ENCODE measurements around the gene CGAS.

The CGAS gene

GRCh38 chr6:73400656-73401055, 51.4 kb downstream of the CGAS start:
- Histone ChIP-seq H3K9me3 (replicated peaks in 1 of 2; ENCODE audit: control insufficient read depth in 2 of 2, insufficient read depth in 1 of 2, low read depth in 1 of 2, low read length in 2 of 2) (no peaks in the 10 kb centered on the region), H3K4ac (ENCODE audit: low read length) (no peak overlapping the region), H3K14ac (ENCODE audit: low read length) (no peak overlapping the region), H3K23ac (ENCODE audit: low read depth, low read length, poor library complexity) (no peak overlapping the region), H3K79me1 (ENCODE audit: low read depth, low read length) (no peaks in the 10 kb centered on the region), H2BK5ac (ENCODE audit: low read length) (no peak overlapping the region), H2BK15ac (ENCODE audit: low read length) (no peak overlapping the region), H3K27me3 (ENCODE audit: control insufficient read depth in 3 of 3, insufficient read depth in 3 of 3, low read depth in 1 of 3, low read length in 3 of 3) (peaks cover 0 to 7% (median 0%) of the 10 kb centered on the region in 3 experiments), H3K27ac (replicated peaks; ENCODE audit: low read length) (no peak overlapping the region), H4K8ac (ENCODE audit: low read depth, low read length) (no peak overlapping the region), H2BK120ac (ENCODE audit: low read depth, low read length) (no peak overlapping the region), H2AFZ (ENCODE audit: low read length) (no peak overlapping the region), H3K4me3 (ENCODE audit: low read length in 2 of 2) (no peak overlapping the region), H3K4me2 (ENCODE audit: insufficient read depth, low read length, poor library complexity, severe bottlenecking) (no peak overlapping the region), H3K36me3 (replicated peaks in 1 of 2; ENCODE audit: control insufficient read depth in 2 of 2, insufficient read depth in 2 of 2, low read length in 2 of 2) (no peaks in the 10 kb centered on the region), H3K9ac (ENCODE audit: low read depth, low read length, poor library complexity) (no peak overlapping the region), H4K91ac (ENCODE audit: low read depth, low read length, poor library complexity) (no peak overlapping the region), H2AK5ac (ENCODE audit: low read depth, low read length) (no peak overlapping the region), H2BK12ac (ENCODE audit: low read length) (no peak overlapping the region), H3K18ac (ENCODE audit: low read length) (no peak overlapping the region), H3K4me1 (ENCODE audit: control insufficient read depth in 2 of 2, insufficient read depth in 1 of 2, low read depth in 1 of 2, low read length in 2 of 2) (no peaks in the 10 kb centered on the region)
- DNase-seq (ENCODE audit: low spot score): no peak

GRCh38 chr6:73395875-73396274, 56.2 kb downstream of the CGAS start:
- Histone ChIP-seq H2BK5ac (ENCODE audit: low read length) (no peak overlapping the region), H3K4me2 (ENCODE audit: insufficient read depth, low read length, poor library complexity, severe bottlenecking) (no peak overlapping the region), H3K4ac (ENCODE audit: low read length) (no peak overlapping the region), H3K14ac (ENCODE audit: low read length) (no peak overlapping the region), H3K4me1 (ENCODE audit: control insufficient read depth in 2 of 2, insufficient read depth in 1 of 2, low read depth in 1 of 2, low read length in 2 of 2) (no peaks in the 10 kb centered on the region), H3K23ac (ENCODE audit: low read depth, low read length, poor library complexity) (no peak overlapping the region), H2AFZ (ENCODE audit: low read length) (no peak overlapping the region), H2BK120ac (ENCODE audit: low read depth, low read length) (no peak overlapping the region), H3K9ac (ENCODE audit: low read depth, low read length, poor library complexity) (no peak overlapping the region), H2BK15ac (ENCODE audit: low read length) (no peak overlapping the region), H3K36me3 (replicated peaks in 1 of 2; ENCODE audit: control insufficient read depth in 2 of 2, insufficient read depth in 2 of 2, low read length in 2 of 2) (no peaks in the 10 kb centered on the region), H3K18ac (ENCODE audit: low read length) (no peak overlapping the region), H3K9me3 (replicated peaks in 1 of 2; ENCODE audit: control insufficient read depth in 2 of 2, insufficient read depth in 1 of 2, low read depth in 1 of 2, low read length in 2 of 2) (peaks cover 0 to 2% of the 10 kb centered on the region in 2 donors), H3K79me1 (ENCODE audit: low read depth, low read length) (no peaks in the 10 kb centered on the region), H3K27ac (replicated peaks; ENCODE audit: low read length) (no peak overlapping the region), H2AK5ac (ENCODE audit: low read depth, low read length) (no peak overlapping the region), H2BK12ac (ENCODE audit: low read length) (no peak overlapping the region), H3K27me3 (ENCODE audit: control insufficient read depth in 3 of 3, insufficient read depth in 3 of 3, low read depth in 1 of 3, low read length in 3 of 3) (peaks cover 0 to 7% (median 0%) of the 10 kb centered on the region in 3 experiments), H3K4me3 (ENCODE audit: low read length in 2 of 2) (no peak overlapping the region), H4K91ac (ENCODE audit: low read depth, low read length, poor library complexity) (no peak overlapping the region), H4K8ac (ENCODE audit: low read depth, low read length) (no peak overlapping the region)
- no peak for DNase-seq (ENCODE audit: low spot score)
- WGBS, 2 donors (ENCODE audit: extremely low coverage in 2 of 2, insufficient read length in 2 of 2, insufficient replicate concordance in 1 of 2): no CpG with 5 or more reads among the region's 10 CpGs

GRCh38 chr6:73394577-73395354, 57.3 kb downstream of the CGAS start, which contains the start of gene DDX43:
DDX43 (plus strand) TSS chr6:73394828; CDS start chr6:73394906, 78 bp downstream.
- Histone ChIP-seq H2BK15ac (ENCODE audit: low read length) (no peak within 1 kb of the TSS), H3K9me3 (replicated peaks in 1 of 2; ENCODE audit: control insufficient read depth in 2 of 2, insufficient read depth in 1 of 2, low read depth in 1 of 2, low read length in 2 of 2) (peaks cover 0 to 2% of the 10 kb centered on the region in 2 donors), H3K4me2 (ENCODE audit: insufficient read depth, low read length, poor library complexity, severe bottlenecking) (no peak within 1 kb of the TSS), H2BK5ac (ENCODE audit: low read length) (no peak within 1 kb of the TSS), H4K8ac (ENCODE audit: low read depth, low read length) (no peak within 1 kb of the TSS), H3K18ac (ENCODE audit: low read length) (peak within 1 kb of the TSS; percentile 22), H2AK5ac (ENCODE audit: low read depth, low read length) (peak within 1 kb of the TSS; percentile 54), H2BK120ac (ENCODE audit: low read depth, low read length) (no peak within 1 kb of the TSS), H3K23ac (ENCODE audit: low read depth, low read length, poor library complexity) (peak within 1 kb of the TSS; percentile 67), H3K14ac (ENCODE audit: low read length) (peak within 1 kb of the TSS; percentile 76), H4K91ac (ENCODE audit: low read depth, low read length, poor library complexity) (no peak within 1 kb of the TSS), H3K4me3 (ENCODE audit: low read length in 2 of 2) (no peak within 1 kb of the TSS), H3K9ac (ENCODE audit: low read depth, low read length, poor library complexity) (no peak within 1 kb of the TSS), H3K27me3 (ENCODE audit: control insufficient read depth in 3 of 3, insufficient read depth in 3 of 3, low read depth in 1 of 3, low read length in 3 of 3) (peaks cover 0 to 4% (median 0%) of the 10 kb centered on the region in 3 experiments), H2AFZ (ENCODE audit: low read length) (no peak within 1 kb of the TSS), H3K4me1 (ENCODE audit: control insufficient read depth in 2 of 2, insufficient read depth in 1 of 2, low read depth in 1 of 2, low read length in 2 of 2) (no peaks in the 10 kb centered on the region), H3K36me3 (replicated peaks in 1 of 2; ENCODE audit: control insufficient read depth in 2 of 2, insufficient read depth in 2 of 2, low read length in 2 of 2) (no peaks in the 10 kb centered on the region), H3K79me1 (ENCODE audit: low read depth, low read length) (no peaks in the 10 kb centered on the region), H2BK12ac (ENCODE audit: low read length) (no peak within 1 kb of the TSS), H3K4ac (ENCODE audit: low read length) (no peak within 1 kb of the TSS), H3K27ac (replicated peaks; ENCODE audit: low read length) (no peak within 1 kb of the TSS)
- no CpG with 5 or more reads among the region's 54 CpGs for WGBS, 2 donors (ENCODE audit: extremely low coverage in 2 of 2, insufficient read length in 2 of 2, insufficient replicate concordance in 1 of 2)
- DNase-seq (ENCODE audit: low spot score): no peak

GRCh38 chr6:73393278-73393677, 58.8 kb downstream of the CGAS start:
- H4K91ac ChIP-seq (ENCODE audit: low read depth, low read length, poor library complexity): no peak overlapping the region

More at GRCh38 chr6:73393278-73393677, 58.8 kb downstream of the CGAS start:
- Histone ChIP-seq H4K8ac (ENCODE audit: low read depth, low read length) (no peak overlapping the region), H3K36me3 (replicated peaks in 1 of 2; ENCODE audit: control insufficient read depth in 2 of 2, insufficient read depth in 2 of 2, low read length in 2 of 2) (no peaks in the 10 kb centered on the region), H3K23ac (ENCODE audit: low read depth, low read length, poor library complexity) (no peak overlapping the region), H2BK5ac (ENCODE audit: low read length) (no peak overlapping the region), H3K79me1 (ENCODE audit: low read depth, low read length) (no peaks in the 10 kb centered on the region), H3K4me1 (ENCODE audit: control insufficient read depth in 2 of 2, insufficient read depth in 1 of 2, low read depth in 1 of 2, low read length in 2 of 2) (peaks cover 0 to 4% of the 10 kb centered on the region in 2 donors), H3K4ac (ENCODE audit: low read length) (no peak overlapping the region), H3K9ac (ENCODE audit: low read depth, low read length, poor library complexity) (no peak overlapping the region), H2AK5ac (ENCODE audit: low read depth, low read length) (no peak overlapping the region), H3K14ac (ENCODE audit: low read length) (no peak overlapping the region), H2BK120ac (ENCODE audit: low read depth, low read length) (no peak overlapping the region), H3K27me3 (ENCODE audit: control insufficient read depth in 3 of 3, insufficient read depth in 3 of 3, low read depth in 1 of 3, low read length in 3 of 3) (peaks cover 0 to 10% (median 0%) of the 10 kb centered on the region in 3 experiments), H3K4me2 (ENCODE audit: insufficient read depth, low read length, poor library complexity, severe bottlenecking) (no peak overlapping the region), H3K9me3 (replicated peaks in 1 of 2; ENCODE audit: control insufficient read depth in 2 of 2, insufficient read depth in 1 of 2, low read depth in 1 of 2, low read length in 2 of 2) (peaks cover 0 to 2% of the 10 kb centered on the region in 2 donors), H2BK15ac (ENCODE audit: low read length) (no peak overlapping the region), H3K4me3 (ENCODE audit: low read length in 2 of 2) (no peak overlapping the region), H3K27ac (replicated peaks; ENCODE audit: low read length) (no peak overlapping the region), H3K18ac (ENCODE audit: low read length) (no peak overlapping the region), H2AFZ (ENCODE audit: low read length) (no peak overlapping the region), H2BK12ac (ENCODE audit: low read length) (no peak overlapping the region)
- no CpG with 5 or more reads among the region's 3 CpGs for WGBS, 2 donors (ENCODE audit: extremely low coverage in 2 of 2, insufficient read length in 2 of 2, insufficient replicate concordance in 1 of 2)
- no peak for DNase-seq (ENCODE audit: low spot score)

Data from neuronal stem cell (in vitro differentiated cells).